ENCODE results near the gene HM13.
"Not testable (repeated sequence)": the region's sequence is repeated elsewhere in the genome, so short reads cannot be mapped to it uniquely, and the experiment has no call there.

HM13 gene

DNA sequence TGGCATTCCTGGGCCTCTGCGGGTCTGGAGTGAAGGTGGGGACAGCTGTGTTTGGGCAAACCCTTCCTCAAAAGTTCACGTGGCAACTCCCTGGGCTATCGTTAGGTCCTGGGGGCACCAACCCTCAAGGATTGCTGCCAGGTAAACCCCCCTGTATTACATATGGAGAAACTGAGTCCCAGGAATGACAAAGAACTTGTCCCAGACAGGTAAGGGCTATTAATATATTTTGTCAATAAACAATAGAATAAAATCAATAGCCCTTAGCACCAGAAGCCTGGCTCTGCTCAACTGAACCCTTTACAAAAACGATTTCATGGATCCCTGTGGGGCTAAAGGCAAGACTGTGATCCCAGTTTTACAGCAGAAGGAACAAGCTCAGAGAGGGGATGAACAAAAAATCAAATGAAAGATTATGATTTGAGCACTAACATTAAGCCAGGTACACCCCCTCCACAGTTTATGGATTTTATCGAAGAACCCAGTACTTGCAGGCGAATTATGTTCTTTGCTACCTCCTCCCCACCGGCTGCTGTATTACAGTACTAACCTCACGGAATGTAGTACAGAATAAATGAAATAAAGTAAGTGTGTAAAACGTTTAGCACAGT is 93.5 kb downstream of the HM13 start:
- no peak for DNase-seq
- Mint-ChIP-seq H3K9me3 (no peaks in the 10 kb centered on the region), H3K27ac (peak overlapping the region; percentile 94), H3K4me3 (peak overlapping the region; percentile 96), H3K27me3 (ENCODE audit: low read depth, poor library complexity) (peaks cover 3% of the 10 kb centered on the region), H3K4me1 (peaks cover 34% of the 10 kb centered on the region), H3K36me3 (ENCODE audit: low read depth) (peaks cover 6% of the 10 kb centered on the region)
- TF ChIP-seq, protein P1, sequence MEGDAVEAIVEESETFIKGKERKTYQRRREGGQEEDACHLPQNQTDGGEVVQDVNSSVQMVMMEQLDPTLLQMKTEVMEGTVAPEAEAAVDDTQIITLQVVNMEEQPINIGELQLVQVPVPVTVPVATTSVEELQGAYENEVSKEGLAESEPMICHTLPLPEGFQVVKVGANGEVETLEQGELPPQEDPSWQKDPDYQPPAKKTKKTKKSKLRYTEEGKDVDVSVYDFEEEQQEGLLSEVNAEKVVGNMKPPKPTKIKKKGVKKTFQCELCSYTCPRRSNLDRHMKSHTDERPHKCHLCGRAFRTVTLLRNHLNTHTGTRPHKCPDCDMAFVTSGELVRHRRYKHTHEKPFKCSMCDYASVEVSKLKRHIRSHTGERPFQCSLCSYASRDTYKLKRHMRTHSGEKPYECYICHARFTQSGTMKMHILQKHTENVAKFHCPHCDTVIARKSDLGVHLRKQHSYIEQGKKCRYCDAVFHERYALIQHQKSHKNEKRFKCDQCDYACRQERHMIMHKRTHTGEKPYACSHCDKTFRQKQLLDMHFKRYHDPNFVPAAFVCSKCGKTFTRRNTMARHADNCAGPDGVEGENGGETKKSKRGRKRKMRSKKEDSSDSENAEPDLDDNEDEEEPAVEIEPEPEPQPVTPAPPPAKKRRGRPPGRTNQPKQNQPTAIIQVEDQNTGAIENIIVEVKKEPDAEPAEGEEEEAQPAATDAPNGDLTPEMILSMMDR (IDR thresholded peaks at IDR 0.05) = no peak

DNA sequence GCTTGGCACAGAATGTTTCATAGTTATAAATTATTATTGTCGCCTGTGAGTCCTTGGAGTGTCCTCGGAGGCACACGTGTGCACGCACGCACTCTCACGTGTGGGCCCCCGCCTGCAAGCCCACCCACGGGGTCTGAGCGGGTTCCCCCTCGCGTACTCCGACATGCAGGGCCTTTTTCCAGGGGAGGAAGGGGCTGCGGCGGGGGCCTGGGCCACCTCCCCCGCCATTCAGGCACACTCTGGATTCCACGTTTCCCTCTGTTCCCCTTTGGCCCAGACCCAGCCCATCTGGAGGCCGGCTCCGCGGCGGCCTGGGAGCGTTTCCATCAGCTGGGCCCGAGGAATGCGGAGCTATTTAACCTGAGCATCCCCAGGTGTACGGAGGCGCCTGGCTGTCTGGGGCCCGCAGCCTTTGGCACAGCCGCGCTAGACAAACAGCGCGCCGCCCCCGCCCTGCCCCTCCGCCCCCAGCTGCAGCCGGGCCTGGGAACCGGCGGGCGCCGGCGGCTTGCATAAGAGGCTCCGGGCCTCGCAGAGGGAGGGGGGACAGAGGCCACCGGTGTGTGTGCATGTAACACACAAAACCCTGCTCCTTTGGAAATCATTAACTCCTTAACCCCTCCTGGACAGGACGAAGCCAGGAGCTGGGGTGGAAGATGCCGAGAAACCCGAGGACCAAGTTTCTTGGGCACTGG is 94.2 kb downstream of the HM13 start:
- peak overlapping the region; percentile 94 for H3K27ac Mint-ChIP-seq
- H3K4me3 Mint-ChIP-seq = peak overlapping the region; percentile 96
- H3K4me1 Mint-ChIP-seq = peaks cover 30% of the 10 kb centered on the region
- TF ChIP-seq, protein P1 (IDR thresholded peaks at IDR 0.05) = no peak
- H3K36me3 Mint-ChIP-seq (ENCODE audit: low read depth) = peaks cover 6% of the 10 kb centered on the region
- H3K27me3 Mint-ChIP-seq (ENCODE audit: low read depth, poor library complexity) = peaks cover 8% of the 10 kb centered on the region
- peak; percentile 80 for DNase-seq
- no peaks in the 10 kb centered on the region for H3K9me3 Mint-ChIP-seq

DNA sequence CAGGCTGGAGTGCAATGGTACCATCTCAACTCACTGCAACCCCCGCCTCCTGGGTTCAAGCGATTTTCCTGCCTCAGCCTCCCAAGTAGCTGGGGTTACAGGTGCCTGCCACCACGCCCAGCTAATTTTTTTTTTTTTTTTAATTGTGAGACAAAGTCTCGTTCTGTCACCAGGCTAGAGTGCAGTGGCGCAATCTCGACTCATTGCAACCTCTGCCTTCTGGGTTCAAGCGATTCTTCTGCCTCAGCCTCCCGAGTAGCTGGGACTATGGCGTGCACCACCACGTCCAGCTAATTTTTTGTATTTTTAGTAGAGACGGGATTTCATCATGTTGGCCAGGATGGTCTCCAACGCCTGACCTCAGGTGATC is 98.0 kb downstream of the HM13 start:
- peak overlapping the region; percentile 66 for H3K27ac Mint-ChIP-seq

GRCh38 chr20:31615416-31615815 is 101.2 kb downstream of the HM13 start:
- Mint-ChIP-seq H3K27ac (no peak overlapping the region), H3K9me3 (peaks cover 4% of the 10 kb centered on the region), H3K27me3 (ENCODE audit: low read depth, poor library complexity) (peaks cover 22% of the 10 kb centered on the region), H3K4me1 (peaks cover 5% of the 10 kb centered on the region), H3K36me3 (ENCODE audit: low read depth) (no peaks in the 10 kb centered on the region), H3K4me3 (no peak overlapping the region)
- TF ChIP-seq, protein P1 (IDR thresholded peaks at IDR 0.05) = no peak
- no peak for DNase-seq

More for the DNA sequence above, 98.0 kb downstream of the HM13 start:
- not testable (repeated sequence) for H3K27me3 Mint-ChIP-seq (ENCODE audit: low read depth, poor library complexity); H3K9me3 Mint-ChIP-seq; H3K36me3 Mint-ChIP-seq (ENCODE audit: low read depth); DNase-seq; H3K4me3 Mint-ChIP-seq
- H3K4me1 Mint-ChIP-seq = peaks cover 17% of the 10 kb centered on the region

DNA sequence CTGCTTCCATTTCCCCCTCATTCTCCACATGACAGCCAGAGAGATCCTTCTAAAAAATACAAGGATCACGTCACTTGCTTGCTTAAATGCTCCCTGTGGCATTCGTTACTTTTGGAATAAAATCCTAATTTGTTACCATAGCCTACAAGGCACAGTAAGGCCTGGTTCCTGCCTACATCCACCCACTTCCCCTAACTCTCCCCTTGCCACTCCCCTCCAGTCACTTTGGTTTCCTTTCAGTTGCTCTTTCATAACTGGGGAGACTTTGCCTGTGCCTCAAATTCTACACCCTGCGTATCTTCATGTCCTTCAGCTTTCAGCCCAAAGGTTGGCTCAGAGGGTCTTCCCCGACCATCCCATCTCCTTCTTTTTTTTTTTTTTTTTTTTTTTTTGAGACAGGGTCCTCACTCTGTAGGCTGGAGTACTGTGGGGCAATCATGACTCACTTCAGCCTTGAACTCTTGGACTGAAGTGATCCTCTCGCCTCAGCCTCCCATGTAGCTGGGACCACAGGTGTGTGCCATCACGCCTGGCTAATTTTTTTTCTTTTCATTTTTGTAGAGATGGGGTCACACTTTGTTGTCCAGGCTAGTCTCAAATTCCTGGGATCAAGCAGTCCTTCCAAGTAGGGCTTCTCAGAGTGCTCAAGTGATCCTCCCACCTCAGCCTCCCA is 103.3 kb downstream of the HM13 start:
- no peak overlapping the region for H3K27ac Mint-ChIP-seq
- H3K36me3 Mint-ChIP-seq (ENCODE audit: low read depth) = no peaks in the 10 kb centered on the region
- H3K4me3 Mint-ChIP-seq = no peak overlapping the region

More for the DNA sequence above, 103.3 kb downstream of the HM13 start:
- Mint-ChIP-seq H3K4me1 (peaks cover 5% of the 10 kb centered on the region), H3K27me3 (ENCODE audit: low read depth, poor library complexity) (peaks cover 22% of the 10 kb centered on the region), H3K9me3 (peaks cover 4% of the 10 kb centered on the region)
- no peak for DNase-seq
- TF ChIP-seq, protein P1 (IDR thresholded peaks at IDR 0.05) = no peak
